NCI-H526 (cell line): Measurements from ENCODE around the gene EPHB4.
"Not testable (repeated sequence)": the region's sequence is repeated elsewhere in the genome, so short reads cannot be mapped to it uniquely, and the experiment has no call there.

Experiments used
- DNase-seq, 2 experiments: peaks; one replicate each; lab custom pipeline; 2025; lab: John Stamatoyannopoulos, UW

The EPHB4 gene

DNA sequence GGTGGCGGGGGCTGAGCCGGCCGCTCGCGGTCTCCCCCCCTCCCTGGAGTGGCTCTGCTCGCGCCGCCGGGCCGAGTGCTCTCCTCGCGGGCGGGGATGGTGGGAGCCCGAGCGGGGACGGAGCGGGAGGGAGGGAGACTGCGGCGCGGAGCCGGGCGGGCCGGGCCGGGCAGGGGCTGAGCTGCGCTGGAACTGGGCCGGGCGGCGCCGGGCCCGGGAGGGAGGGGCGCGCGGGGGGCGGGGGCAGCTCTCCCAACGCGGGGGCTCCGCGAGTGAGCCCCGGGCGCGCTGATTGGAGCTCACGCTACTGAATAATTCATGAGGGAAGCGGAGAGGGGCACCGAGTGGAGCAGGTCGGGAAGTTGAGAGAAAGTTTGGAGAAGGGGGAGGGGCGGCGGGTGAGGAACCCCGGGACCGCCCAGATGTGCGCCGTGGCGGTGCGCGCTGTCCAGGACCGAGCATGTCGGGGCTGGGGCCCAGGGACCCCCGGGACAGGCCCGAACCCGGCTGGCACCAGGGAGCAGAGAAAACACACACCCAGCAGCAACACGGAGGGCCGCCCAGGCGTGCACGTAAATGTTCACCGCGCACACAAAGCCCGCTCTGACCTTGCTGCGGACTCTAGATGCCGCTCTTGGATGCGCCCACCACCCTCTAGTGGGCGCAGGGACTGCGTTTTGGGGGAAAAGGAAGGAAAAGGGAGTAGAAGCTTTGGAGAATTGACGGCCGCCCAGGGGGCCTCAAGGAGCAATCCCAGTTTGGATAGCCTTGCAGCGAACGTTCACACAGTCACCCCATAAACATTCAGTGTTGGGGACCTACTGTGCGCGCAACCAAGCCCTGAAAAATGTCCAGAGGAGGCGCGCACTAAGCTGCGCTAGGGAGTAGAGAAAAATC lies at the start of gene EPHB4:
Gene EPHB4 (minus strand): TSS at position 194 of the 897 bp plus-strand sequence. CDS start 493 bp downstream, outside the sequence.
- DNase-seq, result no peak

DNA sequence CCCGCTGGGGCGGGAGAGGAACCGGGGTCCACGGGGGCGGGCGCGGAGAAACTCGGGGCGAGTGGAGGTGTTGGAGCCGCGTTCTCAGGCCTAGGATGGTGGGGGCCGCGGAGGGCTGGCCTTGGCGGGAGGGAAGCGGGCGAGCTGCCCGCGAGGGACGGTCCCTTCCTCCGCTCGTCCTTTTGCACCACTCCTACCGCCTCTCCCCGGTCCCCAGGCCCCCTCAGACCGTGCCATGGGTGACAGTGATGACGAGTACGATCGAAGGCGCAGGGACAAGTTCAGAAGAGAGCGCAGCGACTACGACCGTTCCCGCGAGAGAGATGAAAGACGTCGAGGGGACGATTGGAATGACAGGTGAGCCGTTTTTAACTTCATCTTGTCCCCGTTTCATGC lies 48.0 kb upstream of the EPHB4 start:
- peak in 1 of 2 experiments; percentile 52 for DNase-seq

DNA sequence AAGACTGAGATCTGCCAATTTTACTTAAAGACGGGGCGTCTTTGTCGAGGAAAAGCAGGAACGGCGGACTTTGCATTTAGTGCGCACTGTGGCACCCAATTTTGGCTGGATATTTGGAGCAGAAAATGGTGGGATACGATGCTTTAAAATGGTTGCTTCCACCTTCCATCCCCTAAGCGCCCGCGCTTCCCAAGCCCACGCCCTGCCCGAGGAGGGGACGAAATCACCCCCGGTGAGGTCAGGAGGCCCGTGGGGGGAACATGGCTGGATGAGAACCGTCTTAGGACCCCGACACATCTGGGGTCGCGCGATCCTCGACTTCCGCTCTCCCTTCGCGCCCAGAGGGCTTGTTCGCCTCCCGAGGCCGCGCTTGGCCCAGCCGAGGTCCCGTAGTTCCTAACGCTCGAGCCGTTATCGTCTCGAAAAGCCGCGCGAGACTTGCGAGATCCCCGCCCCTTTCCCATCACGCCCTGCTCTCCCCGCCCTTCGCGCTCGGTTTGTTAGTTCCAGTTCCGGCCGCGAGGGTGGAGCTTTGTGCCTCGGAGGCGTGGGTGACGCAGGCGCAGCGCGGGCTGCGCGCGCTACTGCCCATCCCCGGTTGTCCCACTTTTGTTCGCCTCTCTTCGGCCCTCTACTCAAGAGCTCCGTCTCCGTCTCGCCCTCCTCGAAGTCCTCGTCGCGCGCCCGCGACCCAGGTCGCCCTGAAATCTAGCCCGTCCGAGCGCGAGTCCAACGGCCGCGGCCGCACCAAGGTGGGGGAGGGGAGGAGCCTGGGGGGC lies 47.4 kb upstream of the EPHB4 start, which contains the start of gene SRRT:
Gene SRRT (plus strand): TSS at position 527 of the 779 bp plus-strand sequence. CDS start 488 bp downstream, outside the sequence.
- DNase-seq, result peak; percentile 98 to 100

DNA sequence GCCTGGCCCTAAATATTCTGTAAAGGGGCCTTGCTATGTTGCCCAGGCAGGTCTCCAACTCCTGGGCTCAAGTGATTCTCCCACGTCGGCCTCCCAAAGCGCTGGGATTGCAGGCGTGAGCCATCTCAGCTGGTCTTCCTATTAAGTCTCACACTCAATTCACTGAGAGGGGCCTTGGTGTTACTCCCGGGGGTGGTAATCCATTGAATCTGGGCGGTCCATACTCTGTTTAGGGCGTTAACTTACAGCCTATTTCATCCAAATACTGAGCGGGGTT lies 46.9 kb upstream of the EPHB4 start:
- no peak for DNase-seq

DNA sequence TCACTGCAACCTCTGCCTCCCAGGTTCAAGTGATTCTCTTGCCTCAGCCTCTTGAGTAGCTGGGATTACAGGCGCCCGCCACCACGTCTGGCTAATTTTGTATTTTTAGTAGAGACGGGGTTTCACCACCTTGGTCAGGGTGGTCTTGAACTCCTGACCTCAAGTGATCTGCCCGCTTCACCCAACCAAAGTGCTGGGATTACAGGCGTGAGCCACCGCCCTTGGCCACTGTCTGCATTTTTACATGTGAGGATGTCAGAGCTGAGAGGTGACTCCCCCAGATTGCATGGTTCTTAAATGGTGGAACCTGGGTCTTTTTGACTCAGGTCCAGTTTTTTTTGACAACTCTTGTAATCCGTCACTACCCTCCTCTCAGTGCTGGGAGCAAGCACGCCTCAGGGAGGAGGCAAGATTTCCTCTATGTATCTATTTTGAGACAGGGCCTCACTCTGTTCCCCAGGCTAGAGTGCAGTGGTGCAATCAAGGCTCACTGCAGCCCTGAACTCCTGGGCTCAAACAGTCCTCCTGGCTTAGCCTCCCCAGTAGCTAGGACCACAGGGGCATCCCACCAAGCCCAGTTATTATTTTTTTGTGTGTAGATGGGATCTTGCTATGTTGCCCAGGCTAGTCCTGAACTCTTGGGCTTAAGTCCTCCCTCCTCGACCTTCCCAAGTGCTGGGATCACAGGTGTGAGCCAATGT lies 46.4 kb upstream of the EPHB4 start:
- no peak for DNase-seq

DNA sequence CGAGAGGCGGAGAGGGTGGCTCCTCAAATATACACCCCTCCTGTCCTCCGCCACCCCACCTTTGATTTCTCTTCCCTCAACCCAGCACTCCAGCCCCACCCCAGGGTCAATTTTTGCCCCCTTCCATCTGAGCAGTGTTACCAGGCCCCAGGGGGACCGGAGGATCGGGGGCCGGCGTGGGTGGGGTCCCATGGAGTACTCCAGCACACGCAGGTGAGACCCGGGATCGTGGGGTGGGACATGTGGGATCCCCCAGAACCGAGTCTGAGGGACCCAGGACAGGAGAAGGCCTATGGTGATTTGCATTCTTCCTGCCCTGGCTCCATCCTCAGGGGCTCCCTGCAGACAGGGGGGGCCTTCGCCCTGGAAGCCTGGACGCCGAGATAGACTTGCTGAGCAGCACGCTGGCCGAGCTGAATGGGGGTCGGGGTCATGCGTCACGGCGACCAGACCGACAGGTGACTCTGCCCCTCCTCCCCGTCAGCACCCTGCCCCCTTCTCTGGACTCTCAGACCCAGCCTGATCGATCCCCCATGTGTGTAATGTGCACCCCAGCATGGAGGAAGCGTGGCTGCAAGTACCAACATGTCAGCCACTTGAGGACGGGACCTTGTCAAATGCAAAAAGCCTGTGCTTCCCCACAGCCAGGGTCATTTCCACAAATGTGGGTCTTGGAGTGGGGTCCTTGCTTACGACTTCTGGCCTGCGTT lies 40.6 kb upstream of the EPHB4 start:
- DNase-seq, result no peak

DNA sequence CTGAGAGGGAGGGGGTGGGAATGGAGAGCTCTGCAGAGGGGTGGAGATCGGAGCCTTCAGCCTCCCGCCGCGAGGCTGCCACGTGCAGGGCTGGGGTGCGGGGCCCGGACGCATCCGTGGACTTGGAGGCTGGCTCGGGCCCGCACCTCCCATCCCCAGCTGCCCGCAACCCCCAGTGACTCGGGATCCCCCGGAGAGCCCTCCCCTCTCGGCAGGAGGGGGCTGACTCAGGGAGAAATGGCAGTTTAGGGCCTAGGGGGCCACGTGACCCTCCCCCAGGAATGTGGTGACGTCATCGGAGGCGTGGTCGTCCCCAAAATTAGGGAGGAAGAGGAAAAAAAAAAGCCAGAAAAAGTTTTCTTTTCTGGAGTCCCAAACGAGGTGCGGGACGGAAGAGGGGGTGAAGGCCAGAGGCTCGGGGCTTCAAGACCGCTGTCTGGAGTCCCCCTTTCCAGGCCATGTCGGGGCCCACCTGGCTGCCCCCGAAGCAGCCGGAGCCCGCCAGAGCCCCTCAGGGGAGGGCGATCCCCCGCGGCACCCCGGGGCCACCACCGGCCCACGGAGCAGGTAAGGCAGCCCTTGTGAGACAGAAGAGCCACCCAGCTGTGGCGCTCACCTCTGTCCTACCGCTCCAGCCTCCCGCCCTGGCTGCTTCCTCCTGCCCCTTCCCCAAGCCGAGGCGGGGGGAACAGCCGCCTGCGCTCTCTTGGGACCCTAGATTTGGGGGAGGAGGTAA lies 39.9 kb upstream of the EPHB4 start, which contains the start of gene TRIP6:
Gene TRIP6 (plus strand): TSS at position 348 of the 736 bp plus-strand sequence. CDS start 111 bp downstream, at position 459.
- no peak for DNase-seq

DNA sequence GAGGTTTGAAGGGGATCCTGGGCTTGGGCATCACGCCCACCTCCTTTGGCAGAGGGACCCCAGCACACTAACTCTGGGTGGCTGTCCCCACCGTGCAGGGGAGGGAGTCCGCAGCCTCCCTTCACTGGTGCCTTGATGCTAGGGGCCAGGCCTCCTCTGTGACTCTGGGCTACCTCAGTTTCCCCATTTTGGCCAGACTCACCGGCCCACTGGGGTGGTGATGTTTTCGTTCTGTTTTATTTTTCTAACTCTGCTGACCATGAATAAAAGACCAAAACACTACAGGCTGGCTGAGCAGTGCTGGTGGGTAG lies 39.4 kb upstream of the EPHB4 start:
- DNase-seq, result no peak

DNA sequence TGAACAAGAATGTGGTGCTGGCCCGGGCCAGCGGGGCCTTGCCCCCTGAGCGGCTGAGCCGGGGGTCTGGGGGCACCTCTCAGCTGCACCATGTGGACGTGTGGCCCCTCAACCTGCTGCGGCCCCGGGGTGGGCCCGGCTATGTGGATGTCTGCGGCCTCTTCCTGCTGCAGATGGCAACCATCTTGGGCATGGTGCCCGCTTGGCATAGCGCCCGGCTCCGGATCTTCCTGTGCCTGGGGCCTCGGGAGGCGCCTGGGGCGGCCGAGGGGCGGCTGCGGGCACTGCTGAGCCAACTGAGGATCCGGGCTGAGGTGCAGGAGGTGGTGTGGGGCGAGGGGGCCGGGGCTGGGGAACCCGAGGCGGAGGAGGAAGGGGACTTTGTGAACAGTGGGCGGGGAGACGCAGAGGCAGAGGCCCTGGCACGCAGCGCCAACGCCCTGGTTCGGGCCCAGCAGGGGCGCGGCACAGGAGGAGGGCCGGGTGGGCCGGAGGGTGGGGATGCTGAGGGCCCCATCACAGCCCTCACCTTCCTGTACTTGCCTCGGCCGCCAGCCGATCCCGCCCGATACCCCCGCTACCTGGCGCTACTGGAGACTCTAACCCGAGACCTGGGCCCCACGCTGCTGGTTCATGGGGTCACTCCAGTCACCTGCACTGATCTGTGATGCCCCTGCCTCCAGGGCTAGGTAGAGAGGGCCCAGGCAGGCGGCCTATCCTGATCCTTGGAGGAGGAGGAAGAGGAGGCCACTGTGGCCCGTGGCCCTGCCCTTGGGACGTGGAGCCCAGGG lies 38.8 kb upstream of the EPHB4 start:
- no peak for DNase-seq

DNA sequence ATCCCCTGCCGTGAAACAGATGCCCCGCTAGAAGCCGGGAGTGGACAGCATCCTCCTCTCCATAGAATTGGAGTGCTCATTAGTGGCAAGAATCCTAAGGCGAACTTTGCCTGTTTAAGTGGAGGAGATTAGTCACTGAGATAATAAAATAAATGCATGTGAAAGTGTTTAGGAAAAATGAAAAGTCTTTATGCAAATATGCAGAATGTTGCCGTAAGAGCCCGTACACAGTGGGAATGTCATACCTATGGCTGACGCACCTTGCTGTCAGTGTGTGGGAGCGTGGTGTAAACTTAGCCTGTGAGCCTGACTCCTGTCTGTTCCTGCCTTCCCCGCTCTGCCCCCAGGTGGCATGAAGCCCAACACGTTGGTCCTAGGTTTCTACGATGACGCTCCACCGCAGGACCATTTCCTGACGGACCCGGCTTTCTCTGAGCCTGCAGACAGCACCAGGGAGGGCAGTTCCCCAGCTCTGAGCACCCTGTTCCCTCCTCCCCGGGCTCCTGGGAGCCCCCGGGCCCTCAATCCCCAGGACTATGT lies 38.1 kb upstream of the EPHB4 start:
- peak; percentile 41 to 66 for DNase-seq

DNA sequence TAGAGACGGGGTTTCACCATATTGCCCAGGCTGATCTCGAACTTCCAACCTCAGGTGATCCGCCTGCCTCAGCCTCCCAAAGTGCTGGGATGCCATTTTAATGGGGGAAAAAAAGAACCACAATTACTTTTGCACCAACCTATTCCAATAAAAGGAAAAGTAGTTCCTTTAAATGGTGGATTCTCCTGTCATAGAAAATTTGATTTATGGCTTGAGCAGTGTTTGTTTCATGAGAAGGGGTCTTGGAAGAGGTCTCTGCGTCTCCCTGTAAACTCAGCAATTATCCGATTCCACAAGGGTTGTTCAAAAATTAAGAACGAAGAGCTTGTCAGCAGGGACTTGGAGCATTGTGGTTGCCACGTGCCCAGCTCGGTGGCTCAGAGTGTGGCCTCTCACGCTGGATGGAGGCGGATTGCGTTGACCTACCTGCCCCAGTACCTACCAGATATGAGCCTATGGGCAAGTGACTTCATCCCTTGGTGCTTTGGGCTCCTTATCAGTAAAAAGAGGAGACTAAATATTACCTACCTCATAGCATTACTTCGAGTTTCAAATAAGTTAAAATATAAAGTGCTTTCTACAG lies 37.0 kb upstream of the EPHB4 start:
- DNase-seq, result no peak

DNA sequence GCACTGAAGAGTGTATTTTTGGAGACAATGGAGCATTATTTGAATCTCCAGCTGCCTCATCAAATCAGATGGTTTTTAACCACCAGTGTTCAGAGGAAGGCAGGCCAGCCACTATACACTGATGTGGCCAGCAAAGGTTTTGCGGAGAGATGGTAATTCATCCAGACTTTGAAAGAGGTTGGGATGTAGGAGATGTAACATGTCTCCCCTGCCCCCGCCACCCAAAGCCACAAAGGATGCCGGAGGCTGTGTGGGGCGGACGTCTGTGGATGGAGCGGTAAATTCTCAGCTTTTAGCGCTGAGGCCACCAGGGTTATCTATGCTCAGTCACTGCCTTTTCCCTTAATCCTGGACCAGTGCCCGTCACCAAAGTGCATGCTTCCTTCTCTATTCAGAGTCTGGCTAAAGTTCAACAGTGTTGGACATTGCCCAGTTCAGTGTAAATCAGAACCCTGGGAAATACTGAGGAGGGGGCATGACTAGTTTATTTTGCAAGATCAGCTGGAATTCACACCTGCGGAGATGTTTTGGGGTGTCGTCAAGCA lies 36.2 kb upstream of the EPHB4 start:
- DNase-seq, result no peak

DNA sequence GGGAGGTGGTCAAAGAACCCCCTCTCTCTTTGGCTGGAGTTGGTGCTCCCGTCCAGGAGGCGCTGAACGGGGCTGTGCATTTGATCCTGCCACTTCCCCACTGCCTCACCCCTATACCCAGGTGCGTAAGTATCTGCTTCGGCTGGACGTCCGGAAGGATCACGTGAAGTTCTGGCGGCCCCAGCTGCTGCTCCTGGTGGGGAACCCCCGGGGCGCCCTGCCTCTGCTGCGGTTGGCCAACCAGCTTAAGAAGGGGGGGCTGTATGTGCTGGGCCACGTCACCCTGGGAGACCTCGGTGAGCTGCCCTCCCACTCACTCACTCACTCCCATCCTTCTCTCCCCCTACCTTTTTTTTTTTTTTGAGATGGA lies 34.3 kb upstream of the EPHB4 start:
- no peak for DNase-seq

DNA sequence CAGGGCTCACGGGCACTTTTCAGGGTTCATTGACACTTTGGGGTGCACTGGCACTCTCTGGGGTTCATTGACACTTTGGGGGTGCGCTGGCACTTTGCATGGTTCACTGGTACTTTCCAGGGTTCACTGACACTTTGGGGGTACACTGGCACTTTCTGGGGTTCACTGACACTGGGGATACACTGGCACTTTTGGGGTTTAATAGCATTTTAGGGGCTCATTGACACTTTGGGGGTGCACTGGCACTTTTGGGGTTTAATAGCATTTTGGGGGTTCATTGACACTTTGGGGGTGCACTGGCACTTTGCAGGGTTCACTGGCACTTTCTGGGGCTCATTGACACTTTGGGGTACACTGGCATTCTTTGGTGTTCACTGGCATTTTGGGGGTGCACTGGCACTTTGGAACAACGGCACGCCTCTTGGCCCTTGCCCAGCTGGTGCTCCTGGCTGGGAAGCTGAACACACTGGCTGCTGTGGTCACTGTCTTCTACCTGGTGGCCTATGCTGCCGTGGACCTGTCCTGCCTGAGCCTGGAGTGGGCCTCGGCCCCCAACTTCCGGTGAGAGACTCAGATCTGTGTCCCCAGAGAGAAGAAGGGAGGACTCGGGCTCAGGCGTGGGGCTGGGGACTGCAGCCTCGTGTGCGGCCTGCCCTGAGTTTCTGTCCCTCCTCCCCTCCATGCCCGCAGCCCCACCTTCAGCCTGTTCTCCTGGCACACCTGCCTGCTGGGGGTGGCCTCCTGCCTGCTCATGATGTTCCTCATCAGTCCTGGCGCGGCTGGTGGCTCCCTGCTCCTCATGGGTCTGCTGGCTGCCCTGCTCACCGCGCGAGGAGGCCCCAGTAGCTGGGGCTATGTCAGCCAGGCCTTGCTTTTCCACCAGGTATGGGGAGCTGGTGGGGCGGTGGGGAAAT lies 33.6 kb upstream of the EPHB4 start:
- no peak for DNase-seq

DNA sequence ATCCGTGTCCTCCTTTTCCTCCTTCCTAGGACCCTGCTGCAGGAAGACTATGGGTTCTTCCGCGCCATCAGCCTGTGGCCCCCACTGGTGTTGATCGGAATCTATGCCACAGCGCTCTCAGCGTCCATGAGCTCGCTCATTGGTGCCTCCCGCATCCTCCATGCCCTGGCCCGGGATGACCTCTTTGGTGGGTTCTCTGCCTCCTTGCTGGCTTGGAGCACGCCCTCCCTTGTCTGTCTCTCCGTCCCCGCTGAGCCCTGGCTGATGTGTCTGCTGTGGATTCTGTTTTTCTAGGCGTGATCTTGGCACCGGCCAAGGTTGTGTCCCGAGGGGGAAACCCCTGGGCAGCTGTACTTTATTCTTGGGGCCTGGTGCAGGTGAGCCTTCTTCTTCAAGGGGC lies 32.5 kb upstream of the EPHB4 start:
- DNase-seq, result no peak

DNA sequence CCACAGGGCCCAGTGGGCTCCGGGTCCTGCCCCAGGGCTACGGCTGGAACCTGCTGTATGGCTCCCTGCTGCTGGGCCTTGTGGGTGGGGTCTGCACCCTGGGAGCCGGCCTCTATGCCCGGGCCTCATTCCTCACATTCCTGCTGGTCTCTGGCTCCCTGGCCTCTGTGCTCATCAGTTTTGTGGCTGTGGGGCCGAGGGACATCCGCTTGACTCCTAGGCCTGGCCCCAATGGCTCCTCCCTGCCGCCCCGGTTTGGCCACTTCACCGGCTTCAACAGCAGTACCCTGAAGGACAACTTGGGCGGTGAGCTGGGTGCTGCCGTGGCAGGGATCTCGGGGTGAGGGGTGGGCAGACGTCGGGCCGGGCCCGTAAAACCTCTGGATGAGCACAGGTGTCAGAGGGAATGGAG lies 29.6 kb upstream of the EPHB4 start:
- no peak for DNase-seq

DNA sequence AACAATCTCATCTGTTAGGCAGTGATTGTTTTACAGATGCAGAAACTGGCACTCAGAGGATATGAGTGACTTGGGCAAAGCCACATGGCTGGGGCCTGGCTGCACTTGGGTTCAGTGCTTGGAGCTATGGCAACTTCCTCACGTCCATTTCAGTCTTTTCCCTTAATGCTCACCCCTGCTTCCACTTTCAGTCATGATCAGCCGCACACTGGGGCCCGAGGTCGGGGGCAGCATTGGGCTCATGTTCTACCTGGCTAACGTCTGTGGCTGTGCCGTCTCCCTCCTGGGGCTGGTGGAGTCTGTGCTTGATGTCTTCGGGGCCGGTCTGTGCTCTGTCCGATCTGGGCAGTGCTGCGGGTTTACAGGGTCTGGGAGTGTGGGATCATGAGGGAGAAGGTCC lies 28.2 kb upstream of the EPHB4 start:
- no peak for DNase-seq

DNA sequence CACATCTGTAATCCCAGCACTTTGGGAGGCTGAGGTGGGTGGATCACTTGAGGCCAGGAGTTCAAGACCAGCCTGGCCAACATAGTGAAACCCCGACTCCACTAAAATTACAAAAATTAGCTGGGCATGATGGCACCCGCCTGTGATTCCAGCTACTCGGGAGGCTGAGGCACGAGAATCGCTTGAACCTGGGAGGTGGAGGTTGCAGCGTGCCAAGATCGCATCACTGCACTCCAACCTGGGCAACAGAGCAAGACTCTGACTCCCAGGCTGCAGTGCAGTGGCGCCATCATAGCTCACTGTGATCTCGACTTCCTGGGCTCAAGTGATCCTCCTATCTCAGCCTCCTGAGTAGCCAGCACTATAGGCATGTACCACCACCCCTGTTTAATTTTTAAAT lies 27.6 kb upstream of the EPHB4 start:
- DNase-seq, result not testable (repeated sequence)
